Measurements from ENCODE around the gene SEC14L2. TPM values are rescaled to one million over a fixed set of nuclear protein-coding genes. Genes with fewer than 3 reads are reported as not detected.

The SEC14L2 gene
- total and polyA plus RNA-seq, 10 of the 15 experiments (the other 5 are each of a cell fraction or from before 2014, with no cell fraction given), result 0.08 to 4.0 (median 0.48) TPM

DNA sequence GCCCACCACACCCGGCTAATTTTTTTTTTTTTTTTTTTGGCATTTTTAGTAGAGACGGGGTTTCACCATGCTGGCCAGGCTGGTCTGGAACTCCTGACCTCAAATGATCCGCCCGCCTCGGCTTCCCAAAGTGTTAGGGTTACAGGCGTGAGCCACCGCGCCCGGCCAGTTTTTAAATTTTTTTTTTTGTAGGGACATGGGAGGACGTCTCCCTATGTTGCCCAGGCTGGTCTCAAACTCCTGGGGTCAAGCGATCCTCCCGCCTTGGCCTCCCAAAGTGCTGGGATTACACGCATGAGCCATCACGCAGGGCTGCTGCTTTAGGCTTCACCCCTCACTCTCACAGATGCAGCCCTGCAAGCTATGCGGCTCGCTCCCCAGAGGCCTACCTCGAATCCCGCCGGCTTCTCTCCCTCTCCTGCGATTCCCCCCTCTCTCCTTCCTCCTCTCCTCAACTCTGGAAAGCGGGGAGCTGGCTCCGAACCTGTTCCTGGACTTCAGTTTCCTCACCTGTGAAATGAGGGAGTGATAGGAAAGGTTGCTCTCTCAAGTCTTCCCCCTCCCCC, 39.1 kb upstream of the SEC14L2 start (continued):
- TF ChIP-seq, protein P1, sequence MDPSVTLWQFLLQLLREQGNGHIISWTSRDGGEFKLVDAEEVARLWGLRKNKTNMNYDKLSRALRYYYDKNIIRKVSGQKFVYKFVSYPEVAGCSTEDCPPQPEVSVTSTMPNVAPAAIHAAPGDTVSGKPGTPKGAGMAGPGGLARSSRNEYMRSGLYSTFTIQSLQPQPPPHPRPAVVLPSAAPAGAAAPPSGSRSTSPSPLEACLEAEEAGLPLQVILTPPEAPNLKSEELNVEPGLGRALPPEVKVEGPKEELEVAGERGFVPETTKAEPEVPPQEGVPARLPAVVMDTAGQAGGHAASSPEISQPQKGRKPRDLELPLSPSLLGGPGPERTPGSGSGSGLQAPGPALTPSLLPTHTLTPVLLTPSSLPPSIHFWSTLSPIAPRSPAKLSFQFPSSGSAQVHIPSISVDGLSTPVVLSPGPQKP (IDR thresholded peaks at IDR 0.05; ENCODE audit: low read depth, low read length), result no peak
- TF ChIP-seq, protein P2, sequence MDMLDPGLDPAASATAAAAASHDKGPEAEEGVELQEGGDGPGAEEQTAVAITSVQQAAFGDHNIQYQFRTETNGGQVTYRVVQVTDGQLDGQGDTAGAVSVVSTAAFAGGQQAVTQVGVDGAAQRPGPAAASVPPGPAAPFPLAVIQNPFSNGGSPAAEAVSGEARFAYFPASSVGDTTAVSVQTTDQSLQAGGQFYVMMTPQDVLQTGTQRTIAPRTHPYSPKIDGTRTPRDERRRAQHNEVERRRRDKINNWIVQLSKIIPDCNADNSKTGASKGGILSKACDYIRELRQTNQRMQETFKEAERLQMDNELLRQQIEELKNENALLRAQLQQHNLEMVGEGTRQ (IDR thresholded peaks at IDR 0.05; ENCODE audit: borderline replicate concordance, low read depth, low read length), result no peak
- TF ChIP-seq RUNX3 (IDR thresholded peaks at IDR 0.05; ENCODE audit: low read length) (no peak), ETV6 (conservative IDR thresholded peaks at IDR 0.05 in 1 of 2, IDR thresholded peaks at IDR 0.05 in 1 of 2; ENCODE audit: borderline replicate concordance in 1 of 2, low read depth in 1 of 2) (no peak), IKZF2 (IDR thresholded peaks at IDR 0.05) (no peak), CEBPB (IDR thresholded peaks at IDR 0.05; ENCODE audit: borderline replicate concordance in 1 of 2, low read depth in 2 of 2, low read length in 2 of 2) (no peak)

DNA sequence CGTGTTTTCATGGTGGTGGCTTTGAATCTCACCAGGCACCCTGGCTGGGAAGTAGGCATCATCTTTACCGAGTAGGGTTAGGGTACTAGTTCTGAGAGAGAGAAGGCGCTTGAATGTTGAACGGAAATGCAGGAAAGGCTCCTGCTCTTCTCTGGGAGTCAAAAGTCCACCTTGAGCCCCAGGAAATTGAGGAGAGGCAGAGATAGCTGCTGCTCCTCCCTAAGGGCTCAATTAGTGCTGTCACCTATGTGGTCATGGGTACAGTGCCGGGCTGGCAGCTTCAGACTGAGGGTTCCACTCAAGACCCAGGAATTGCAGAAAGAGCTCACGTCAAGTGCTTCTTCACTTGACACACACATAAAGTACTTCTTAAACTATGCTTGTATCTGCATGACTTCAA, 38.3 kb upstream of the SEC14L2 start:
- no TSS peak for BruUV-seq (replicated peaks)
- H3K27me3 ChIP-seq (replicated peaks in 1 of 2; ENCODE audit: control insufficient read depth in 2 of 2, insufficient read depth in 2 of 2, low read length in 1 of 2), result no peaks in the 10 kb centered on the region
- intact Hi-C loops (cut with micrococcal nuclease; ENCODE audit: unreplicated experiment) (no loop called here), in situ Hi-C loops (cut with MboI) (no loop called here)
- no peak overlapping the region for H3K4me3 ChIP-seq
- peaks cover 31% of the 10 kb centered on the region for H3K79me2 ChIP-seq (ENCODE audit: control insufficient read depth, insufficient read depth, low read length)
- CTCF ChIA-PET, result interaction anchor here (0.8 to 1.9 kb wide), 2 partner anchors 9 to 71 kb away, joined by 3 to 13 read pairs; no protein-coding TSS in a partner anchor
- no peak overlapping the region for H3K4me2 ChIP-seq (ENCODE audit: control insufficient read depth, insufficient read depth)
- H3K27ac ChIP-seq (ENCODE audit: control insufficient read depth, insufficient read depth), result no peak overlapping the region
- SMC1A ChIA-PET (ENCODE audit: uncharacterized antibody, unreplicated experiment), result interaction anchor here (1.1 to 1.6 kb wide), 2 partner anchors 33 to 70 kb away, joined by 3 to 8 read pairs; partner anchors contain the start of gene CASTOR1
- POLR2A ChIA-PET, result interaction anchor here (0.5 to 5.7 kb wide), 2 partner anchors 33 to 1166 kb away, joined by 5 to 35 read pairs; partner anchors contain the start of gene TBC1D10A
- H3K9ac ChIP-seq (ENCODE audit: control insufficient read depth, insufficient read depth, low read length), result no peak overlapping the region
- H3K36me3 ChIP-seq (ENCODE audit: control insufficient read depth in 2 of 2, insufficient read depth in 2 of 2, low read length in 1 of 2), result no peaks in the 10 kb centered on the region; a peak in 1 of 4 replicates
- 77% methylated on average over 6 of the region's 6 CpGs for WGBS (ENCODE audit: insufficient coverage, insufficient replicate concordance, low lambda C conversion rate, missing lambda C conversion rate)
- no peaks in the 10 kb centered on the region for H3K9me3 ChIP-seq (replicated peaks; ENCODE audit: control insufficient read depth, insufficient read depth, low read length)
- 0 out of 2 replicates have a peak, but pooled peaks cover 5% of the 10 kb centered on the region for H3K4me1 ChIP-seq (ENCODE audit: control insufficient read depth, insufficient read depth, low read length)
- H4K20me1 ChIP-seq (ENCODE audit: control insufficient read depth, insufficient read depth), result no peaks in the 10 kb centered on the region
- no peak for DNase-seq (ENCODE audit: low read depth, low spot score)
- ATAC-seq, result no peak
- FAIRE-seq, result no peak
- RAD21 ChIA-PET (ENCODE audit: unreplicated experiment), result interaction anchor here (1.1 to 2.1 kb wide), 2 partner anchors 29 to 70 kb away, joined by 3 to 14 read pairs; partner anchors contain the start of genes CASTOR1 and RNF215
- H2AFZ ChIP-seq (ENCODE audit: control insufficient read depth, low read depth, low read length), result no peak overlapping the region
- no peak for TF ChIP-seq MTA2 (IDR thresholded peaks at IDR 0.05; ENCODE audit: low read depth)
- TF ChIP-seq NFXL1 (IDR thresholded peaks at IDR 0.05; ENCODE audit: borderline replicate concordance), result no peak
- no peak for TF ChIP-seq NR2F1 (conservative IDR thresholded peaks at IDR 0.05)
- TF ChIP-seq EZH2 (IDR thresholded peaks at IDR 0.05; ENCODE audit: borderline replicate concordance, control insufficient read depth, low read depth, low read length), result no peak
- TF ChIP-seq CBX5 (IDR thresholded peaks at IDR 0.05; ENCODE audit: low read depth), result no peak
- TF ChIP-seq TCF7 (IDR thresholded peaks at IDR 0.05; ENCODE audit: borderline replicate concordance), result no peak
- TF ChIP-seq EP300 (IDR thresholded peaks at IDR 0.05; ENCODE audit: borderline replicate concordance in 1 of 2, control insufficient read depth in 1 of 2, low read depth in 2 of 2, low read length in 2 of 2), result no peak
- TF ChIP-seq SMAD5 (IDR thresholded peaks at IDR 0.05; ENCODE audit: low read depth), result no peak
- TF ChIP-seq RFX5 (IDR thresholded peaks at IDR 0.05; ENCODE audit: low read depth, low read length), result no peak
- no peak for TF ChIP-seq IRF4 (IDR thresholded peaks at IDR 0.05; ENCODE audit: low read depth, low read length)
- TF ChIP-seq TBL1XR1 (IDR thresholded peaks at IDR 0.05; ENCODE audit: low read depth, low read length), result no peak
- TF ChIP-seq, protein P3, sequence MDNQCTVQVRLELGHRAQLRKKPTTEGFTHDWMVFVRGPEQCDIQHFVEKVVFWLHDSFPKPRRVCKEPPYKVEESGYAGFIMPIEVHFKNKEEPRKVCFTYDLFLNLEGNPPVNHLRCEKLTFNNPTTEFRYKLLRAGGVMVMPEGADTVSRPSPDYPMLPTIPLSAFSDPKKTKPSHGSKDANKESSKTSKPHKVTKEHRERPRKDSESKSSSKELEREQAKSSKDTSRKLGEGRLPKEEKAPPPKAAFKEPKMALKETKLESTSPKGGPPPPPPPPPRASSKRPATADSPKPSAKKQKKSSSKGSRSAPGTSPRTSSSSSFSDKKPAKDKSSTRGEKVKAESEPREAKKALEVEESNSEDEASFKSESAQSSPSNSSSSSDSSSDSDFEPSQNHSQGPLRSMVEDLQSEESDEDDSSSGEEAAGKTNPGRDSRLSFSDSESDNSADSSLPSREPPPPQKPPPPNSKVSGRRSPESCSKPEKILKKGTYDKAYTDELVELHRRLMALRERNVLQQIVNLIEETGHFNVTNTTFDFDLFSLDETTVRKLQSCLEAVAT (IDR thresholded peaks at IDR 0.05), result no peak
- no peak for TF ChIP-seq SIN3A (IDR thresholded peaks at IDR 0.05; ENCODE audit: low read depth, low read length)
- no peak for TF ChIP-seq MEF2B (IDR thresholded peaks at IDR 0.05; ENCODE audit: partially characterized antibody, poor library complexity, severe bottlenecking)

Measured in GM12878 (cell line).